Thyroid gland (tissue), 4 donors: Measurements from ENCODE around the gene PTPRT.

ENCODE experiments used
- CTCF ChIP-seq, 6 experiments: fragments of 200-600 bp in 3 of 6; fragments of 450-650 bp in 3 of 6; sonication (generic) in 3 of 6; IDR thresholded peaks; one replicate each; pipeline ENCODE4 v1.5.1; 2016 to 2019; ENCODE audit warnings: antibody characterized with exemption in 6 of 6, mild to moderate bottlenecking in 2 of 6, inconsistent platforms in 1 of 6, moderate library complexity in 1 of 6
- POLR2A ChIP-seq, 2 donors: fragments of 450-650 bp; IDR thresholded peaks; one replicate each; pipeline ENCODE4 v1.6.1; 2017; ENCODE audit warnings: antibody characterized with exemption in 2 of 2, mild to moderate bottlenecking in 2 of 2, moderate library complexity in 1 of 2

- no peak for TF ChIP-seq CTCF (IDR thresholded peaks at IDR 0.05)
- TF ChIP-seq POLR2A (IDR thresholded peaks at IDR 0.05): no peak
Measured at GRCh38 chr20:42957018-42957703, 232.5 kb downstream of the PTPRT start.
